H1 (cell line): ENCODE measurements around the gene HBQ1. TPM values are rescaled to one million over a fixed set of nuclear protein-coding genes. Genes with fewer than 3 reads are reported as not detected.
A peak's percentile ranks its signal among the peaks of the same experiment; 100 is the strongest.

Experiments
- CTCF ChIA-PET: fragments of 300-600 bp; sonication (Branson Sonifier 250); formaldehyde crosslinking; loops from one replicate; lab custom pipeline; 2021; ENCODE audit not compliant: partially characterized antibody; lab: Charles Lee
- POLR2A ChIA-PET: fragments of 300-600 bp; sonication (Branson Sonifier 250); formaldehyde crosslinking; loops from one replicate; lab custom pipeline; 2021; ENCODE audit warnings: inconsistent platforms; ENCODE audit not compliant: partially characterized antibody; lab: Charles Lee
- DNase-seq, 2 experiments: peaks; one replicate each; pipeline versions ENCODE4 v3.0.0 to v3.0.0-alpha.2; 2010 to 2022; ENCODE audit warnings: low spot score in 2 of 2, low read depth in 1 of 2, mixed read lengths in 1 of 2
- FAIRE-seq: peaks from 2 replicates; lab custom pipeline; 2011; peaks lifted over from hg19 to GRCh38; lab: Jason Lieb, UNC
- H2AFZ ChIP-seq: 2 replicates; pipeline ENCODE4 v1.8.1; 2012; ENCODE audit warnings: low read length, inconsistent platforms
- H2AK5ac ChIP-seq: 2 replicates; pipeline ENCODE4 v1.6.1; 2013; ENCODE audit warnings: low read depth, low read length
- H2BK120ac ChIP-seq: replicated peaks from 2 replicates; pipeline ENCODE3; 2013; ENCODE audit warnings: low read depth, low read length, inconsistent platforms
- H2BK12ac ChIP-seq: 2 replicates; pipeline ENCODE4 v1.6.1; 2013; ENCODE audit warnings: low read depth, low read length
- H2BK15ac ChIP-seq: 2 replicates; pipeline ENCODE4 v1.6.1; 2013; ENCODE audit warnings: low read length
- H2BK20ac ChIP-seq: 2 replicates; pipeline ENCODE4 v1.6.1; 2013; ENCODE audit warnings: low read length
- H2BK5ac ChIP-seq: 2 replicates; pipeline ENCODE4 v1.6.1; 2013; ENCODE audit warnings: low read depth, low read length
- H3K14ac ChIP-seq: 2 replicates; pipeline ENCODE4 v1.6.1; 2013; ENCODE audit warnings: inconsistent platforms; ENCODE audit not compliant: insufficient read length
- H3K18ac ChIP-seq: 2 replicates; pipeline ENCODE4 v1.6.1; 2013; ENCODE audit warnings: low read length; ENCODE audit errors: extremely low read depth
- H3K23ac ChIP-seq: 2 replicates; pipeline ENCODE4 v1.6.1; 2013; ENCODE audit warnings: inconsistent platforms; ENCODE audit not compliant: insufficient read length
- H3K23me2 ChIP-seq: 2 replicates; pipeline ENCODE4 v1.6.1; 2013; ENCODE audit warnings: low read depth, low read length
- H3K27ac ChIP-seq: 2 replicates; pipeline ENCODE4 v1.6.1; 2011; ENCODE audit warnings: low read depth, low read length, inconsistent platforms
- H3K27me3 ChIP-seq, 4 experiments: replicated peaks in 1 of 4; 1 replicate in 1 of 4; 2 replicates in 3 of 4; pipeline versions ENCODE4 v1.6.1 to v1.8.1; 2011 to 2013; ENCODE audit warnings: low read length in 3 of 4, mild to moderate bottlenecking in 3 of 4, inconsistent platforms in 2 of 4, mixed read lengths in 2 of 4, moderate library complexity in 1 of 4; ENCODE audit not compliant: control insufficient read depth in 3 of 4, insufficient read depth in 3 of 4; ENCODE audit errors: extremely low read depth in 1 of 4
- H3K36me3 ChIP-seq, 4 experiments: 2 replicates each; pipeline versions ENCODE4 v1.6.1 to v1.8.1; 2011 to 2013; ENCODE audit warnings: mild to moderate bottlenecking in 4 of 4, low read length in 3 of 4, moderate library complexity in 2 of 4, control low read depth in 1 of 4, inconsistent platforms in 1 of 4; ENCODE audit not compliant: insufficient read depth in 4 of 4, control insufficient read depth in 2 of 4
- H3K4ac ChIP-seq: replicated peaks from 2 replicates; pipeline ENCODE3; 2013; ENCODE audit warnings: low read length, low read depth, mixed read lengths, inconsistent platforms; ENCODE audit not compliant: insufficient read length
- H3K4me1 ChIP-seq, 4 experiments: replicated peaks in 1 of 4; 1 replicate in 1 of 4; 2 replicates in 3 of 4; pipeline versions ENCODE4 v1.6.1 to v1.8.1; 2011 to 2013; ENCODE audit warnings: low read length in 3 of 4, inconsistent platforms in 2 of 4, mixed read lengths in 1 of 4; ENCODE audit not compliant: insufficient read depth in 4 of 4, control insufficient read depth in 3 of 4
- H3K4me2 ChIP-seq, 2 experiments: 2 replicates each; pipeline versions ENCODE4 v1.6.1 to v1.8.1; 2011 to 2013; ENCODE audit warnings: low read depth in 2 of 2, low read length in 2 of 2, control low read depth in 1 of 2, inconsistent platforms in 1 of 2, mild to moderate bottlenecking in 1 of 2; ENCODE audit not compliant: insufficient read depth in 1 of 2
- H3K4me3 ChIP-seq, 4 experiments: fragments of 200-600, 300-600 bp in 1 of 4; sonication (generic), shearing (Covaris generic), sonication (Bioruptor Twin) in 1 of 4; 2 replicates each; pipeline versions ENCODE4 v1.5.1 to v1.8.1; 2011 to 2016; ENCODE audit warnings: low read length in 4 of 4, low read depth in 3 of 4, control low read depth in 2 of 4, inconsistent platforms in 2 of 4, mild to moderate bottlenecking in 2 of 4, mixed read lengths in 1 of 4, moderate library complexity in 1 of 4; ENCODE audit not compliant: insufficient read depth in 2 of 4; ENCODE audit errors: extremely low read depth in 1 of 4
- H3K56ac ChIP-seq: replicated peaks from 2 replicates; pipeline ENCODE3; 2013; ENCODE audit warnings: low read depth, mild to moderate bottlenecking, mixed read lengths, low read length, inconsistent platforms; ENCODE audit not compliant: insufficient read length
- H3K79me1 ChIP-seq: 2 replicates; pipeline ENCODE4 v1.6.1; 2013; ENCODE audit warnings: low read depth, low read length, control low read depth
- H3K79me2 ChIP-seq, 2 experiments: 2 replicates each; pipeline versions ENCODE4 v1.6.1 to v1.8.1; 2012 to 2013; ENCODE audit warnings: low read length in 2 of 2, mild to moderate bottlenecking in 2 of 2, inconsistent platforms in 1 of 2; ENCODE audit not compliant: insufficient read depth in 2 of 2, control insufficient read depth in 1 of 2
- H3K9ac ChIP-seq, 4 experiments: replicated peaks in 1 of 4; 1 replicate in 1 of 4; 2 replicates in 3 of 4; pipeline versions ENCODE4 v1.6.1 to v1.8.1; 2011 to 2013; ENCODE audit warnings: low read depth in 3 of 4, low read length in 3 of 4, control low read depth in 2 of 4, mild to moderate bottlenecking in 2 of 4, moderate library complexity in 2 of 4, inconsistent platforms in 1 of 4; ENCODE audit errors: extremely low read depth in 1 of 4
- H3K9me3 ChIP-seq, 2 experiments: 2 replicates each; pipeline versions ENCODE4 v1.6.1 to v1.8.1; 2012 to 2013; ENCODE audit warnings: mild to moderate bottlenecking in 2 of 2, moderate library complexity in 2 of 2, control low read depth in 1 of 2, inconsistent platforms in 1 of 2, low read depth in 1 of 2, low read length in 1 of 2, mixed read lengths in 1 of 2; ENCODE audit not compliant: insufficient read depth in 2 of 2
- H4K20me1 ChIP-seq, 2 experiments: replicated peaks in 1 of 2; 2 replicates each; pipeline versions ENCODE3 to v1.8.1; 2011 to 2013; ENCODE audit warnings: inconsistent platforms in 2 of 2, low read length in 2 of 2, mild to moderate bottlenecking in 1 of 2; ENCODE audit not compliant: insufficient read depth in 2 of 2, control insufficient read depth in 1 of 2
- H4K5ac ChIP-seq: 2 replicates; pipeline ENCODE4 v1.6.1; 2013; ENCODE audit warnings: low read length, low read depth, mixed read lengths, inconsistent platforms; ENCODE audit not compliant: insufficient read length
- H4K8ac ChIP-seq: 2 replicates; pipeline ENCODE4 v1.8.0; 2013; ENCODE audit warnings: mild to moderate bottlenecking, moderate library complexity, low read length, inconsistent platforms; ENCODE audit not compliant: insufficient read depth; ENCODE audit errors: extremely low read depth
- H4K91ac ChIP-seq: replicated peaks from 2 replicates; pipeline ENCODE3; 2013; ENCODE audit warnings: low read length, mixed read lengths, inconsistent platforms; ENCODE audit not compliant: insufficient read length
- CEBPB ChIP-seq: IDR thresholded peaks from 2 replicates; pipeline ENCODE4 v1.6.1; 2012; ENCODE audit warnings: low read depth, low read length
- EGR1 ChIP-seq: IDR thresholded peaks from 2 replicates; pipeline ENCODE4 v1.6.1; 2011; ENCODE audit warnings: low read depth, low read length, borderline replicate concordance
- KDM4A ChIP-seq: IDR thresholded peaks from one replicate; pipeline ENCODE4 v1.7.1; 2012; ENCODE audit warnings: low read depth, mild to moderate bottlenecking, moderate library complexity, low read length, inconsistent platforms; ENCODE audit not compliant: severe bottlenecking
- NANOG ChIP-seq: IDR thresholded peaks from 2 replicates; pipeline ENCODE4 v1.6.1; 2011; ENCODE audit warnings: low read length, low read depth, mild to moderate bottlenecking, inconsistent platforms; ENCODE audit not compliant: insufficient read depth, poor library complexity, severe bottlenecking
- POU5F1 ChIP-seq: IDR thresholded peaks from 2 replicates; pipeline ENCODE4 v1.6.1; 2011; ENCODE audit warnings: low read depth, mild to moderate bottlenecking, low read length, moderate library complexity
- RXRA ChIP-seq: IDR thresholded peaks from 2 replicates; pipeline ENCODE4 v1.6.1; 2011; ENCODE audit warnings: low read depth, mild to moderate bottlenecking, low read length, moderate library complexity; ENCODE audit not compliant: insufficient read depth
- SP2 ChIP-seq: IDR thresholded peaks from 2 replicates; pipeline ENCODE4 v1.6.1; 2012; ENCODE audit warnings: mild to moderate bottlenecking, low read length, inconsistent platforms
- WGBS, 2 experiments: shearing (Covaris generic) in 1 of 2; methylation state at CpG; one replicate each; pipeline versions ENCODE4 v1.1.6 to v1.1.7; 2013 to 2015; ENCODE audit warnings: low lambda C conversion rate in 2 of 2, mixed read lengths in 2 of 2, inconsistent platforms in 1 of 2, low coverage in 1 of 2, missing lambda C conversion rate in 1 of 2; ENCODE audit not compliant: insufficient replicate concordance in 2 of 2, insufficient coverage in 1 of 2, insufficient read length in 1 of 2; ENCODE audit errors: extremely low coverage in 1 of 2, missing lambda C conversion rate in 1 of 2; 5-methylcytosine and 5-hydroxymethylcytosine counted together
- polyA plus RNA-seq, 7 experiments: library from polyadenylated mRNA; depleted of rRNA in 3 of 7; stranded (reverse) in 5 of 7; unstranded in 2 of 7; fragments of >200 nt in 5 of 7; fragments of 200-250 nt in 2 of 7; gene quantifications; 1 replicate in 5 of 7; 2 replicates in 1 of 7; 4 replicates in 1 of 7; pipeline versions ENCODE4 v1.2.1 to v1.2.3, GENCODE V29; 2011 to 2013; ENCODE audit warnings: missing spikeins in 2 of 7, mixed read lengths in 2 of 7
- total RNA-seq: library from RNA; stranded (reverse); fragmentation: NEBNext Ultra II Directional; extraction: Animal tissue kit (Norgen Biotek cat#: 25700); gene quantifications from 2 replicates; pipeline ENCODE4 v1.2.1, GENCODE V29; 2021
- TF ChIP-seq, protein P1 (sequence below), 3 experiments: IDR thresholded peaks; 1 replicate in 2 of 3; 2 replicates in 1 of 3; pipeline versions ENCODE4 v1.5.1 to v1.6.1; 2011; ENCODE audit warnings: low read length in 3 of 3, mild to moderate bottlenecking in 3 of 3, inconsistent platforms in 2 of 3, low read depth in 1 of 3, moderate library complexity in 1 of 3; ENCODE audit not compliant: insufficient read depth in 1 of 3; ENCODE audit errors: control extremely low read depth in 1 of 3
- TF ChIP-seq, protein P2 (sequence below): IDR thresholded peaks from 2 replicates; pipeline ENCODE4 v1.6.1; 2012; ENCODE audit warnings: inconsistent platforms

HBQ1 gene
- total and polyA plus RNA-seq, 2 of the 8 experiments (the other 6 are each of a cell fraction or from before 2014, with no cell fraction given): 2.9 to 17.1 TPM

- Histone ChIP-seq H3K4me3 (peak overlapping the region; percentile 53 to 69 (median 60); a peak in 7 of 8 replicates), H3K4me2 (peak overlapping the region; percentile 83 to 84; a peak in 3 of 4 replicates), H2BK5ac (no peak overlapping the region), H3K4ac (no peak overlapping the region), H4K8ac (no peak overlapping the region), H3K9me3 (no peaks in the 10 kb centered on the region), H3K79me1 (no peaks in the 10 kb centered on the region), H2BK15ac (no peak overlapping the region), H3K79me2 (no peaks in the 10 kb centered on the region), H3K27me3 (peaks cover 2 to 33% (median 26%) of the 10 kb centered on the region in 4 experiments), H3K9ac (no peak overlapping the region), H2BK20ac (no peak overlapping the region), H3K23ac (no peak overlapping the region), H2AK5ac (no peak overlapping the region), H4K91ac (no peak overlapping the region), H3K4me1 (peaks cover 0 to 2% (median 0%) of the 10 kb centered on the region in 4 experiments; a peak in 2 of 7 replicates), H3K36me3 (no peaks in the 10 kb centered on the region), H3K23me2 (peaks cover 7% of the 10 kb centered on the region; the same call in 1 of the 2 replicates), H3K56ac (no peak overlapping the region), H2BK12ac (no peak overlapping the region), H3K14ac (no peak overlapping the region), H2BK120ac (no peak overlapping the region), H4K20me1 (no peaks in the 10 kb centered on the region), H3K18ac (no peak overlapping the region), H2AFZ (no peak overlapping the region), H4K5ac (no peak overlapping the region), H3K27ac (no peak overlapping the region)
- TF ChIP-seq POU5F1 (no peak), KDM4A (no peak), NANOG (no peak), CEBPB (no peak), EGR1 (no peak), SP2 (no peak), RXRA (no peak)
- TF ChIP-seq, protein P1, sequence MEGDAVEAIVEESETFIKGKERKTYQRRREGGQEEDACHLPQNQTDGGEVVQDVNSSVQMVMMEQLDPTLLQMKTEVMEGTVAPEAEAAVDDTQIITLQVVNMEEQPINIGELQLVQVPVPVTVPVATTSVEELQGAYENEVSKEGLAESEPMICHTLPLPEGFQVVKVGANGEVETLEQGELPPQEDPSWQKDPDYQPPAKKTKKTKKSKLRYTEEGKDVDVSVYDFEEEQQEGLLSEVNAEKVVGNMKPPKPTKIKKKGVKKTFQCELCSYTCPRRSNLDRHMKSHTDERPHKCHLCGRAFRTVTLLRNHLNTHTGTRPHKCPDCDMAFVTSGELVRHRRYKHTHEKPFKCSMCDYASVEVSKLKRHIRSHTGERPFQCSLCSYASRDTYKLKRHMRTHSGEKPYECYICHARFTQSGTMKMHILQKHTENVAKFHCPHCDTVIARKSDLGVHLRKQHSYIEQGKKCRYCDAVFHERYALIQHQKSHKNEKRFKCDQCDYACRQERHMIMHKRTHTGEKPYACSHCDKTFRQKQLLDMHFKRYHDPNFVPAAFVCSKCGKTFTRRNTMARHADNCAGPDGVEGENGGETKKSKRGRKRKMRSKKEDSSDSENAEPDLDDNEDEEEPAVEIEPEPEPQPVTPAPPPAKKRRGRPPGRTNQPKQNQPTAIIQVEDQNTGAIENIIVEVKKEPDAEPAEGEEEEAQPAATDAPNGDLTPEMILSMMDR (IDR thresholded peaks at IDR 0.05; ENCODE audit: control extremely low read depth in 1 of 3, insufficient read depth in 1 of 3, low read depth in 1 of 3, low read length in 3 of 3): no peak
- TF ChIP-seq, protein P2, sequence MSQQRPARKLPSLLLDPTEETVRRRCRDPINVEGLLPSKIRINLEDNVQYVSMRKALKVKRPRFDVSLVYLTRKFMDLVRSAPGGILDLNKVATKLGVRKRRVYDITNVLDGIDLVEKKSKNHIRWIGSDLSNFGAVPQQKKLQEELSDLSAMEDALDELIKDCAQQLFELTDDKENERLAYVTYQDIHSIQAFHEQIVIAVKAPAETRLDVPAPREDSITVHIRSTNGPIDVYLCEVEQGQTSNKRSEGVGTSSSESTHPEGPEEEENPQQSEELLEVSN: no peak
- 76% methylated on average over 7 of the region's 7 CpGs; no CpG with 5 or more reads in 1 of the 2 experiments for WGBS, 2 experiments
- CTCF ChIA-PET: interaction anchor here (0.8 to 1.5 kb wide), 3 partner anchors 37 to 89 kb away, joined by 4 read pairs; no protein-coding TSS in a partner anchor
- no peak for DNase-seq
- FAIRE-seq: no peak
- POLR2A ChIA-PET: no interaction called here
Observed at GRCh38 chr16:155031-155398, 25.2 kb upstream of the HBQ1 start.
